MM.1S (cell line): ENCODE data around the gene FSIP1.
"Not testable (repeated sequence)": the region's sequence is repeated elsewhere in the genome, so short reads cannot be mapped to it uniquely, and the experiment has no call there.

Experiments
- DNase-seq: peaks from one replicate; pipeline ENCODE4 v3.0.0-alpha.2; 2015
- H2AFZ ChIP-seq: fragments of 300-600 bp; sonication (generic); 2 replicates; pipeline ENCODE4 v1.6.0; 2016; ENCODE audit warnings: antibody characterized with exemption, low read length
- H3F3A ChIP-seq: fragments of 300-600 bp; sonication (generic); 2 replicates; pipeline ENCODE4 v1.6.1; 2016; ENCODE audit warnings: mild to moderate bottlenecking, antibody characterized with exemption, low read length, moderate library complexity, mixed read lengths; ENCODE audit not compliant: insufficient read depth
- H3K27ac ChIP-seq: fragments of 300-600 bp; sonication (generic); 2 replicates; pipeline ENCODE4 v1.5.1; 2016; ENCODE audit warnings: mild to moderate bottlenecking, low read length
- H3K27me3 ChIP-seq: fragments of 300-600 bp; sonication (generic); replicated peaks from 2 replicates; pipeline ENCODE4 v1.6.0; 2016; ENCODE audit warnings: low read length; ENCODE audit not compliant: insufficient read depth
- H3K36me3 ChIP-seq: fragments of 300-600 bp; sonication (generic); replicated peaks from 2 replicates; pipeline ENCODE4 v1.6.1; 2016; ENCODE audit warnings: mild to moderate bottlenecking, low read length, mixed read lengths; ENCODE audit not compliant: insufficient read depth
- H3K4me1 ChIP-seq: fragments of 300-600 bp; sonication (generic); 2 replicates; pipeline ENCODE4 v1.6.1; 2016; ENCODE audit warnings: low read length, mixed read lengths
- H3K4me2 ChIP-seq: fragments of 300-600 bp; sonication (generic); 2 replicates; pipeline ENCODE4 v1.6.0; 2016; ENCODE audit warnings: low read depth, low read length
- H3K4me3 ChIP-seq: fragments of 300-600 bp; sonication (generic); 2 replicates; pipeline ENCODE4 v1.5.1; 2016; ENCODE audit warnings: low read length, mixed read lengths
- H3K79me2 ChIP-seq: fragments of 300-600 bp; sonication (generic); 2 replicates; pipeline ENCODE4 v1.6.1; 2016; ENCODE audit warnings: mixed run types, low read length, mixed read lengths
- H3K9ac ChIP-seq: fragments of 300-600 bp; sonication (generic); 2 replicates; pipeline ENCODE4 v1.6.1; 2016; ENCODE audit warnings: low read length, mixed read lengths
- H3K9me2 ChIP-seq: fragments of 300-600 bp; sonication (generic); replicated peaks from 2 replicates; pipeline ENCODE4 v1.6.1; 2016; ENCODE audit warnings: mild to moderate bottlenecking, low read length, mixed read lengths; ENCODE audit not compliant: insufficient read depth
- H3K9me3 ChIP-seq: fragments of 300-600 bp; sonication (generic); replicated peaks from 2 replicates; pipeline ENCODE4 v1.6.1; 2016; ENCODE audit warnings: mild to moderate bottlenecking, low read length, mixed read lengths; ENCODE audit not compliant: insufficient read depth
- H4K20me1 ChIP-seq: fragments of 300-600 bp; sonication (generic); 2 replicates; pipeline ENCODE4 v1.6.1; 2016; ENCODE audit warnings: mild to moderate bottlenecking, low read length, moderate library complexity, mixed read lengths; ENCODE audit not compliant: insufficient read depth
- EZH2 ChIP-seq: fragments of 300-600 bp; sonication (generic); optimal IDR thresholded peaks from 2 replicates; pipeline ENCODE3; 2017; ENCODE audit warnings: low read depth, mild to moderate bottlenecking, antibody characterized with exemption, low read length, mixed read lengths
- EZH2phosphoT487 ChIP-seq: fragments of 300-600 bp; sonication (generic); IDR thresholded peaks from 2 replicates; pipeline ENCODE4 v1.6.1; 2018; ENCODE audit warnings: antibody characterized with exemption, low read length
- TF ChIP-seq, protein P1 (sequence below): fragments of 300-600 bp; sonication (generic); IDR thresholded peaks from 2 replicates; pipeline ENCODE4 v1.5.1; 2016; ENCODE audit warnings: antibody characterized with exemption, low read length, mixed read lengths

Gene FSIP1

DNA sequence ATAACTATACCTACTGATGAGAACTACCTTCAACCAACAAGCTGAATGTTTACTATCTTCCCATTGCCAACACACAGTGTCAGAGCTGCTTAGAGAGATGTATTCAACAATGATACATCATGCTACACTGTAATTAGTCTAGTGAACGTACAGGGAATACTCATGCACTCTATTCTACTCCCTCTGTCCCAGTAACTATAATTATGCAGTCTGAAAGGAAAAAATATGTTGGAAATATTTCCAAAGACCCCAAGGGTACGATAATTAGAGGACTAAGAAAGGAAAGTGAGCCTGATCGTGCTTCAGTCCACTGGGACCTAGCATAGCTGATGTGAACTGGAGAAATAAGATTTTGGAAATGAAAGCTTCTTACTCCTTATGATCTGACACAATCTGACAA, 36.9 kb upstream of the FSIP1 start:
- H3K79me2 ChIP-seq, result no peaks in the 10 kb centered on the region
- H3K9ac ChIP-seq, result no peak overlapping the region
- H3K4me1 ChIP-seq, result no peaks in the 10 kb centered on the region
- H3K27ac ChIP-seq, result no peak overlapping the region
- H3K9me3 ChIP-seq, result no peaks in the 10 kb centered on the region
- no peak for TF ChIP-seq EZH2
- TF ChIP-seq EZH2phosphoT487, result no peak
- TF ChIP-seq, protein P1, sequence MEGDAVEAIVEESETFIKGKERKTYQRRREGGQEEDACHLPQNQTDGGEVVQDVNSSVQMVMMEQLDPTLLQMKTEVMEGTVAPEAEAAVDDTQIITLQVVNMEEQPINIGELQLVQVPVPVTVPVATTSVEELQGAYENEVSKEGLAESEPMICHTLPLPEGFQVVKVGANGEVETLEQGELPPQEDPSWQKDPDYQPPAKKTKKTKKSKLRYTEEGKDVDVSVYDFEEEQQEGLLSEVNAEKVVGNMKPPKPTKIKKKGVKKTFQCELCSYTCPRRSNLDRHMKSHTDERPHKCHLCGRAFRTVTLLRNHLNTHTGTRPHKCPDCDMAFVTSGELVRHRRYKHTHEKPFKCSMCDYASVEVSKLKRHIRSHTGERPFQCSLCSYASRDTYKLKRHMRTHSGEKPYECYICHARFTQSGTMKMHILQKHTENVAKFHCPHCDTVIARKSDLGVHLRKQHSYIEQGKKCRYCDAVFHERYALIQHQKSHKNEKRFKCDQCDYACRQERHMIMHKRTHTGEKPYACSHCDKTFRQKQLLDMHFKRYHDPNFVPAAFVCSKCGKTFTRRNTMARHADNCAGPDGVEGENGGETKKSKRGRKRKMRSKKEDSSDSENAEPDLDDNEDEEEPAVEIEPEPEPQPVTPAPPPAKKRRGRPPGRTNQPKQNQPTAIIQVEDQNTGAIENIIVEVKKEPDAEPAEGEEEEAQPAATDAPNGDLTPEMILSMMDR, result no peak
- no peak overlapping the region for H2AFZ ChIP-seq
- no peak overlapping the region for H3K4me3 ChIP-seq
- no peak overlapping the region for H3K4me2 ChIP-seq
- H3K27me3 ChIP-seq, result no peaks in the 10 kb centered on the region
- no peak for DNase-seq
- H3K36me3 ChIP-seq, result no peaks in the 10 kb centered on the region
- no peaks in the 10 kb centered on the region for H3K9me2 ChIP-seq
- H4K20me1 ChIP-seq, result no peaks in the 10 kb centered on the region
- no peaks in the 10 kb centered on the region for H3F3A ChIP-seq

DNA sequence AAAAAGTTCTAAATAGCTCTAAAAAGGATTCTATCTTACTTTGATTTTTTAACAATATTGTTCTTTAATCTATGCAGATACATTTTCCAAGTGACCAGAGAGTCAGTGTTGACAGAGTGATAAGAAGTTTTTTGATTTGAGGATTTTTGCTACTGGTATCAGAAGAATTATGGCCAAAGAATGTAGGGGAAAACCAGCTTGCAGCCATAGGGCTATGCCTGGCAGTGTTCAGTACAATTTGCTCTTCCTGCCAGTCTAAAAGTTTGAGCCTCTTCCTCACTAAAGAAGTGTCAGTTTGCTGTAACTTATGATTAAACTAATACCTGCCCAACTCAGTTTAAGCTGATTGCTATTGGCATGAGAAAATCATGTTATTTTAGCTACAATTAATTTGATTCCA, 35.3 kb upstream of the FSIP1 start:
- no peak overlapping the region for H3K4me2 ChIP-seq
- no peak overlapping the region for H2AFZ ChIP-seq
- H3K79me2 ChIP-seq, result no peaks in the 10 kb centered on the region
- no peak for DNase-seq
- TF ChIP-seq, protein P1, result no peak
- no peak for TF ChIP-seq EZH2phosphoT487
- no peak for TF ChIP-seq EZH2
- no peaks in the 10 kb centered on the region for H3K9me2 ChIP-seq
- no peaks in the 10 kb centered on the region for H3K36me3 ChIP-seq
- no peak overlapping the region for H3K9ac ChIP-seq
- H3K9me3 ChIP-seq, result no peaks in the 10 kb centered on the region
- no peak overlapping the region for H3K4me3 ChIP-seq
- H3K27me3 ChIP-seq, result no peaks in the 10 kb centered on the region
- H4K20me1 ChIP-seq, result no peaks in the 10 kb centered on the region
- H3K4me1 ChIP-seq, result no peaks in the 10 kb centered on the region
- H3K27ac ChIP-seq, result no peak overlapping the region
- no peaks in the 10 kb centered on the region for H3F3A ChIP-seq

DNA sequence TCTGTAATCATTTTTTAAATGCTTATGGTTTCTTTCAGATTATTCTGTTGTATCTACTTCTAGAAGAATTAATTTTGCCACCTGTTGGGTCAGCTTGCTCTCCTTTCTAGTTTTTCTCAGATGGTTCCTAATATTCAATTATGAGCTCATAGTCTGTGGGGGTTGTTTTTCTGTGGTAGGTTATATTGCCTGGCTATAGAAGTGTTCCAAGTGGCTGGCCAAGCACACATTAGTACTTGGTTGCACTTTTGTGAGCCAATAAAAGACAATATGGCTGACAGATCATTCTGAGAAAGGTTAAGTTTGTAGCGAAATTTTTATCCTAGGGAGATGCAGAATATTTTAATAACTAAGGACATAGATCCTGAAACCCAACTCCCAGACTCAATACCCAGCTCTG, 31.8 kb upstream of the FSIP1 start:
- TF ChIP-seq EZH2 (no peak), EZH2phosphoT487 (no peak)
- TF ChIP-seq, protein P1, result no peak
- Histone ChIP-seq H3K27ac (no peak overlapping the region), H3K4me2 (no peak overlapping the region), H3K27me3 (no peaks in the 10 kb centered on the region), H3K9me2 (no peaks in the 10 kb centered on the region), H3K9ac (no peak overlapping the region), H3K4me3 (no peak overlapping the region), H3F3A (no peaks in the 10 kb centered on the region), H2AFZ (no peak overlapping the region), H4K20me1 (no peaks in the 10 kb centered on the region), H3K9me3 (no peaks in the 10 kb centered on the region), H3K79me2 (no peaks in the 10 kb centered on the region), H3K36me3 (no peaks in the 10 kb centered on the region), H3K4me1 (no peaks in the 10 kb centered on the region)
- no peak for DNase-seq

DNA sequence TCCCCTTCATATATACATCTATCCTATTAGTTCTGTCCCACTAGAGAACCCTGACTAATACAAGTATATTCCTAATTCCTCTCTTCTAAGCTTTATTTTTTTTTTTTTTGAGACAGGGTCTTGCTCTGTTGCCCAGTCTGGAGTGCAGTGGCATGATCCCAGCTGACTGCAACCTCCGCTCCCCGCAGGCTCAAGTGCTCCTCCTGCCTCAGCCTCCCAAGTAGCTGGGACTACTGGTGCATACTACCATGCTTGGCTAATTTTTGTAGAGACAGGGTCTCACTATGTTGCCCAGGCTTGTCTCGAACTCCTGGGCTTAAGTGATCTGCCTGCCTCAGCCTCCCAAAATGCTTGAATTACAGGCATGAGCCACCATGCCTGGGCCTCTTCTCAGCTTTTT, 30.0 kb upstream of the FSIP1 start:
- H4K20me1 ChIP-seq, DNase-seq, H3K4me2 ChIP-seq, H2AFZ ChIP-seq, H3K27me3 ChIP-seq, H3K9ac ChIP-seq, H3K4me3 ChIP-seq, H3K9me2 ChIP-seq, H3F3A ChIP-seq, H3K4me1 ChIP-seq, H3K36me3 ChIP-seq, H3K9me3 ChIP-seq, H3K79me2 ChIP-seq, H3K27ac ChIP-seq: not testable (repeated sequence)
